Heart left ventricle (tissue), 13 donors: Measurements from ENCODE around the gene CDH2.

Experiments used
- CTCF ChIP-seq, 12 donors: fragments of 200-600 bp; sonication (generic) in 4 of 12; IDR thresholded peaks; one replicate each; pipeline versions ENCODE4 v1.5.0 to v1.8.0; 2018 to 2022; ENCODE audit warnings: antibody characterized with exemption in 12 of 12, mild to moderate bottlenecking in 5 of 12
- POLR2A ChIP-seq, 2 donors: fragments of 450-650 bp; IDR thresholded peaks; one replicate each; pipeline ENCODE4 v1.6.1; 2017; ENCODE audit warnings: antibody characterized with exemption in 2 of 2, mild to moderate bottlenecking in 2 of 2, moderate library complexity in 2 of 2
- donor health status: ischemic (EF 13 %, LVEDD 7.1; RV severe dilation, severe dysfunction).
- donor health status: DM: no; HTN: yes; CAD: no.
- donor health status: DM: no; HTN: no; CAD: no.
- donor health status: ischemic (EF 25% LVEDD 6.9; RV normal size, moderate dysfunction).
- donor health status: ischemic (EF 25% LVEDD 5.7; RV mildly dilated, moderate dysfunction).
- donor health status: ischemic (EF 35%, LVEDD 5.7; RV mildly dilated, moderate dysfunction).
- donor health status: nonischemic (EF 11% LVEDD 7.7; RV severe dilation, severe dysfunction).
- donor health status: DM: yes; HTN: yes; CAD: no.
- donor health status: PGD.
- donor health status: ischemic (EF 29% LVEDD 5.4; RV normal size, mild dysfunction).
- donor health status: nonischemic (EF 23%, LVEDD 6.1; RV moderate dilation, normal function).

DNA sequence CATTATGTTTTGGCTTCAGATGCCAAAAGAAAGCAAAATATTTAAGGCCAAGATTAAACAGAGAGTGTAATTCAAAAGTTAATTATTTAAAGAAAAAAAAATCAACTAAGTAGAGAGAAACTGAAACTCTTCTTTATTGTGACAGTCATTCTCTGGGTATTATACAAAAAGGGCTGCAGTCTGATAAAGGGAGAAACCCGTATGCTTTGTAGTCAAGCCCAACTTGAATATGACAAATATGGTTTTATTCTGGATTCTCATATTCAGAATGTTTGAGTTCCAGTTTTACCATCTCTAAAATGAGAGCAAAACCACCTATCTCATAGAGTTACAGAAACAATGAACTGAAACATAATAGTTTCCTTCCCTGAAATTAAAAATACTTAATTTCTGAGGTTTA, 8.2 kb downstream of the CDH2 start:
- TF ChIP-seq POLR2A (IDR thresholded peaks at IDR 0.05) (no peak), CTCF (IDR thresholded peaks at IDR 0.05) (no peak)
